Epithelial cell of proximal tubule (primary cell): Measurements from ENCODE around the gene ZMIZ2. TPM values are rescaled to one million over a fixed set of nuclear protein-coding genes. Genes with fewer than 3 reads are reported as not detected.
A peak's percentile ranks its signal among the peaks of the same experiment; 100 is the strongest.

Experiments used
- DNase-seq: peaks from one replicate; pipeline ENCODE4 v3.0.0-alpha.2; 2011; ENCODE audit warnings: low read depth
- H3K4me3 ChIP-seq: 2 replicates; pipeline ENCODE4 v1.5.1; 2011; ENCODE audit warnings: low read depth, mild to moderate bottlenecking, low read length
- total RNA-seq: library from RNA; depleted of rRNA; stranded (reverse); fragments of >200 nt; gene quantifications from 2 replicates; pipeline ENCODE4 v1.2.3, GENCODE V29; 2015
- TF ChIP-seq, protein P1 (sequence below): conservative IDR thresholded peaks from 2 replicates; pipeline ENCODE4 v1.5.1; 2012; ENCODE audit warnings: low read depth, mild to moderate bottlenecking, low read length

Gene ZMIZ2
- total RNA-seq, 1 donor from 2014 or later = 22.9 TPM

GRCh38 chr7:44808914-44809393, 60.3 kb downstream of the ZMIZ2 start:
- TF ChIP-seq, protein P1, sequence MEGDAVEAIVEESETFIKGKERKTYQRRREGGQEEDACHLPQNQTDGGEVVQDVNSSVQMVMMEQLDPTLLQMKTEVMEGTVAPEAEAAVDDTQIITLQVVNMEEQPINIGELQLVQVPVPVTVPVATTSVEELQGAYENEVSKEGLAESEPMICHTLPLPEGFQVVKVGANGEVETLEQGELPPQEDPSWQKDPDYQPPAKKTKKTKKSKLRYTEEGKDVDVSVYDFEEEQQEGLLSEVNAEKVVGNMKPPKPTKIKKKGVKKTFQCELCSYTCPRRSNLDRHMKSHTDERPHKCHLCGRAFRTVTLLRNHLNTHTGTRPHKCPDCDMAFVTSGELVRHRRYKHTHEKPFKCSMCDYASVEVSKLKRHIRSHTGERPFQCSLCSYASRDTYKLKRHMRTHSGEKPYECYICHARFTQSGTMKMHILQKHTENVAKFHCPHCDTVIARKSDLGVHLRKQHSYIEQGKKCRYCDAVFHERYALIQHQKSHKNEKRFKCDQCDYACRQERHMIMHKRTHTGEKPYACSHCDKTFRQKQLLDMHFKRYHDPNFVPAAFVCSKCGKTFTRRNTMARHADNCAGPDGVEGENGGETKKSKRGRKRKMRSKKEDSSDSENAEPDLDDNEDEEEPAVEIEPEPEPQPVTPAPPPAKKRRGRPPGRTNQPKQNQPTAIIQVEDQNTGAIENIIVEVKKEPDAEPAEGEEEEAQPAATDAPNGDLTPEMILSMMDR = no peak
- H3K4me3 ChIP-seq = no peak overlapping the region
- no peak for DNase-seq

DNA sequence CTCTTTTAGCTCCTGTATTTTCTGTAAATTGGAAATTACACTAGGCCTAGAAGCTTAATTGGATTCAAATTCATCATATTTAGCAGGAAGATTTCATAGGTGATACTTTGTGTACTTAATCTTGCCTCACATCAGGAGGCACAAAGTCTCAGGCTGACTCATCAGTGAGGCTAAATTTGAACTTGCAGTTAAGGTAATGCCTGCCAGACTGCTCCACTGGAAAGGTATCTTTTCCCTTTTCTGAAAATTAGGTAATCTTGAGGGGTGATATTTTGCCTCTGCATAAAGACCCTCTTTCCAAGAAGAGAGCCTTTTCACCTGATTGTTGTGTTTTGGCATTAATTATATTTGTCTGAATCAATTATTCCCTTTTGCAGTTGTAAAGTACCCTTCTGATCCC, 62.4 kb downstream of the ZMIZ2 start:
- no peak overlapping the region for H3K4me3 ChIP-seq
- no peak for DNase-seq
- TF ChIP-seq, protein P1 = no peak

DNA sequence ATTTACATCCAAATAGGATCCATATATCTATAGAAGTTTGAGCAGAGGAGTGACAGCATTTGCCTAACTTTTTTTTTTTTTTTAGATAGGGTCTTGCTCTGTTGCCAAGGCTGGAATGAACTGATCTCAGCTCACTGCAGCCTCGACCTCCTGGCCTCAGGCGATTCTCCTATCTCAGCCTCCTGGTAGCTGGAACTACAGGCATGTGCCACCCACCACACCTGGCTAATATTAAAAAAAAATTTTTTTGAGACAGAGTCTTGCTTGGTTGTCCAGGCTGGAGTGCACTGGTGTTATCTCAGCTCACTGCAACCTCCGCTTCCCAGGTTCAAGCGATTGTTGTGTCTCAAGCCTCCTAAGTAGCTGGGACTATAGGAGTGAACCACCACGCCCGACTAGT, 62.9 kb downstream of the ZMIZ2 start:
- H3K4me3 ChIP-seq = no peak overlapping the region
- no peak for DNase-seq
- TF ChIP-seq, protein P1 = no peak

- H3K4me3 ChIP-seq = no peak overlapping the region
- TF ChIP-seq, protein P1 = peak; percentile 16
- DNase-seq = no peak
Observed at GRCh38 chr7:44814919-44815318, 66.3 kb downstream of the ZMIZ2 start.

- no peak overlapping the region for H3K4me3 ChIP-seq
- TF ChIP-seq, protein P1 = no peak
- DNase-seq = no peak
Observed at GRCh38 chr7:44819292-44819691, 70.6 kb downstream of the ZMIZ2 start.

Other genes with a start within 250 kb of the ZMIZ2 start
- 0.23 and 0.94 TPM in 2 replicates for gene NPC1L1, start 207.5 kb upstream of the ZMIZ2 start, total RNA-seq
- gene DDX56, start 174.9 kb upstream of the ZMIZ2 start, total RNA-seq = 53.2 and 106 TPM in 2 replicates
- 114 and 167 TPM in 2 replicates for gene TMED4, start 166.6 kb upstream of the ZMIZ2 start, total RNA-seq
- gene OGDH, start 142.2 kb upstream of the ZMIZ2 start, total RNA-seq = 62.0 and 93.0 TPM in 2 replicates
- gene PPIA, start 47.8 kb downstream of the ZMIZ2 start, total RNA-seq = 3,738 and 4,469 TPM in 2 replicates
- gene H2AZ2, start 99.2 kb downstream of the ZMIZ2 start, total RNA-seq = 208 and 276 TPM in 2 replicates
- gene PURB, start 136.7 kb downstream of the ZMIZ2 start, total RNA-seq = 5.4 and 6.9 TPM in 2 replicates
- under 0.01 TPM in 1 of 2 replicates, not detected in the other for gene MYO1G, start 230.2 kb downstream of the ZMIZ2 start, total RNA-seq